Measurements from ENCODE around the gene ZSWIM3. TPM values are rescaled to one million over a fixed set of nuclear protein-coding genes. Genes with fewer than 3 reads are reported as not detected.

The ZSWIM3 gene
- total and polyA plus RNA-seq, 2 of the 8 experiments (the other 6 are each of a cell fraction or from before 2014, with no cell fraction given): 5.5 to 6.9 TPM

- TF ChIP-seq SP4 (IDR thresholded peaks at IDR 0.05; ENCODE audit: low read length): 0 out of 2 replicates have a peak, but pooled peaks have one; percentile 7
- TF ChIP-seq USF2 (IDR thresholded peaks at IDR 0.05; ENCODE audit: low read length): no peak
- no peak for TF ChIP-seq CBX5 (IDR thresholded peaks at IDR 0.05; ENCODE audit: low read depth, low read length)
- 0 out of 2 replicates have a peak, but pooled peaks have one; percentile 48 for TF ChIP-seq GABPA (IDR thresholded peaks at IDR 0.05; ENCODE audit: borderline replicate concordance, insufficient read depth, low read length)
- TF ChIP-seq EP300 (IDR thresholded peaks at IDR 0.05; ENCODE audit: borderline replicate concordance in 1 of 2, low read depth in 2 of 2, low read length in 2 of 2): peak in 1 of 2 experiments; percentile 14; a peak in 1 of 3 replicates
- 0 out of 4 replicates have a peak, but pooled peaks of 1 of the 2 experiments have one; percentile 4 for TF ChIP-seq RAD21 (IDR thresholded peaks at IDR 0.05 in 1 of 2, conservative IDR thresholded peaks at IDR 0.05 in 1 of 2; ENCODE audit: low read depth in 2 of 2, low read length in 2 of 2)
- TF ChIP-seq CHD2 (IDR thresholded peaks at IDR 0.05; ENCODE audit: low read length): peak; percentile 78
These were observed 24.2 kb upstream of the ZSWIM3 start, which contains the start of gene SNX21 (continued) for GRCh38 chr20:45833030-45833882.
